GM21529 (cell line): ENCODE results near the gene USH2A.

Source experiments
- ATAC-seq: cut with Tn5 transposase; IDR thresholded peaks from one replicate; pipeline ENCODE4 v1.9.1; 2021; ENCODE audit not compliant: unreplicated experiment

USH2A gene

DNA sequence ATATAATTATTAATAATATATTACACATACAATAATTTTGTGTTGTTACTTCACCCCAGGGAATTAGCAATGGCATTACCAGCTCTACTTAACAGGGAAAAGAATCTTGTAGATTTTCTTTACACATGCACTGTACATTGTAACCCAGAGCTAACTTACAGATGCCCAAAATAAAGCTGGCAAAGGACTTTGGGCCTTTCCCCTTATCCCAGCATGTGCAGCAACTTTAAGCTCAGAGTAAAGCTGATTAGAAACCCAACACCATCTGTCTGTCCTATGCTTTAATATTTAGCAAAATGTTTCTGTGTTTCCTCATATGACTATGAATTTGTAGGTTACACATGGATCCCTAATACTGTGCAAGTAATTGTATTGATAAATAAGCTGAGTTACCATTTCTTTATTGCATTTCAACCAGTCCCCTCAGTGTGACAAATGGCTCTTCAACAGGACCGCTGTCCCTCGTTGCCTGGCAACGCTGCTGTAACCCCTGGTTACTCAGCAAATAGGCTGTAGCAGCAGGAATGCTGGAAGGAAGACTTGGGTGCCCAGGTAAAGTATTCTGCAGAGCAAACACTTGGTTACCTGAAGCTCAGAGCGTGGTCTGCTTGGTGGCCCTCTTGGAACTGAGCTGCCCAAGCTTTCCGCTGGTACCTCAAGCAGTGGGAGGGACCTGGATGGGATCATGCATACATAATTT is at the start of gene USH2A:
TSS of gene USH2A (minus strand) at position 628 of the 700 bp plus-strand sequence. CDS start 1,112 bp downstream, outside the sequence.
- ATAC-seq, result no peak

- ATAC-seq, result no peak
Observed at GRCh38 chr1:216466162-216466801, 43.0 kb upstream of the USH2A start.

DNA sequence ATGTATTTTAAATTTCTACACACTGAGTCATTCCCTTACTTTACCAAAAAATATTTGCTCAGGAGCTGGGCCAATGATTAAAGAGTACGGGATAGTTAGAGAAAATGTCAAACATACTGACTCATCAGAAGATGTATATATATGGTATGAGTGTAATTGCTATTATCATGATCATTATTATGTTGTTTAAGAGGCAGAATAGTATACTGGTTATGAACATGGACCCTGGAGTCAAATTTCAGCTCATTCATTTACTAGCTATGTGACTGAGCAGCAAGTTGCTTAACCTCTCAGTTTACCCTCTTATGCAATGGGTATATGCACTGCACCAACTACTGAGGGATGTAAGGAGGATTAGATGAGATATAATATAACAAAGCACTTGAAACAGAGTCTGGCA is 41.2 kb upstream of the USH2A start:
- no peak for ATAC-seq

DNA sequence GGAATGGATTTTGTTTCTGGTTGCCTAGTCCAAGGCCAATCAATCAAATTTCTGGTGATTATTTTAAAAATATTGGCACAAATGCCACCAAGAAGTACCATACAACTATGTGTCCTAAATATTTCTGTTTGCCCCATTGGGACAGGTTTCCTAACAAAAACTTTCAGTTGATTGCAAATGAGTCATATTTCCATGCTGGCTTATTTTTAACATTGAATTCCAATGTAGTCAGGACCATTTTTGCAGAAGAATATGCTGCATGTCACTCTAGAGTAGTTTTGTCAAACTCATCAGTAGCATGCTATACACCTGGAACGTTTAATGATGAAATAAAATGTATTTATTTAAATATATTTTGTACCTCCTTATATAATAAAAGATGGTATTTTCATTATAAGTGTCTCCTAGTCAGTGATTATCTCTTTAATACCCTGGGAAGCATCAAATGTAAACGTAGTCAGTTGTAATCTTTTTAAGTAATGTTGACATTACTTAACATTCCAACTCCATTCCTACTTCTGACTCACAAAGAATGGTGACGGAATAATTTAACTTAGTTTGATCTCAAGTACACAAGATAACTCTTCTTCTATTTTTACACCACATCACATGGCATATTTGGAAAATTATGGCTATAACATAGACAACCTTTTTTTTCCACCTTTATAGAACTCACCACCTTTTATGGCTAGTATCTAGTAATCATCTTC is 39.0 kb upstream of the USH2A start:
- ATAC-seq, result no peak

- no peak for ATAC-seq
Observed at GRCh38 chr1:216461466-216461865, 38.2 kb upstream of the USH2A start.

DNA sequence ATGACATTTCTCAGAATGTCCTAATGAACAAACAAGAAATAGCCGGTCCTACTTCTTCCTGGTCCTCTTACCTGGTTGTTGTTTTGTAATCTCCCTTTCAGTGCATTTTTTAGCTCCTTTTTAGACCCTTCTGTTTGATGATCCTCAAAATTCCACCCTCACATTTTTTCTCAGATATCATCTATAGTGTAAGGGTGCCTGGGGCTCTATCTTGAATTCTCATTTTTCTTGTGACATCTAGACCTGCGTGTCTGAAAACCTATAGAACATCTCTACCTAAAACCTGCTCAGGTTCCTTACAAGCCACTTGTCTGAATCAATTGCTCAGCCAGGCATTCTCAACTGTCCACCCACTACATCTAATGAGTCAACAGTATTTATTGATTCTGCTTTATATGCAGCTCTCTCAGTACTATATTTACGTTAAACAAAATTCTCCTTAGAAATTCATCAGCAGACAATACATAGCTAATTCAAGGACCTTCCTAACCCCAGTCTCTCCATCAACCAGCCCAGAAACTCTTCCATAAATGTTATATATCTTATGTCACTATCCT is 36.5 kb upstream of the USH2A start:
- ATAC-seq, result no peak

DNA sequence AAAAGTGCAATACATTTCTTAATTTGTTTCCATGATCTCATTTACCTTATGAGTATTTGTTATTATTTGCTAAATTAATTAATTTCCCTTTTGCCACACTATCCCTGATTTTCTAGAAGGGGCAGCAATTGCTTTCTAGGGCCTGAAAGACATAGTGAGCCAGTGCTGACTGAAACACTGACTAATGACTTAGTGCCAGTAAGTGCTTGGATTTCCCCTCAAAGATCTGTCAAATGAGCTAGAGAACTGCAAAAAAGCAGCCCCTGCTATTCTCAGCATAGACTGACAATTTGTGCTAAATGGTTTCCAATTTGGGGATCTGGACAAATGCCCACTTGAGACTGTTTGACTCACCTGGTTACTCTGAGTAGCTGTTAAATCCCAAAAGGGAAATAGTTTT is 35.6 kb upstream of the USH2A start:
- ATAC-seq, result no peak

GRCh38 chr1:216457356-216457755 is 34.1 kb upstream of the USH2A start:
- no peak for ATAC-seq

DNA sequence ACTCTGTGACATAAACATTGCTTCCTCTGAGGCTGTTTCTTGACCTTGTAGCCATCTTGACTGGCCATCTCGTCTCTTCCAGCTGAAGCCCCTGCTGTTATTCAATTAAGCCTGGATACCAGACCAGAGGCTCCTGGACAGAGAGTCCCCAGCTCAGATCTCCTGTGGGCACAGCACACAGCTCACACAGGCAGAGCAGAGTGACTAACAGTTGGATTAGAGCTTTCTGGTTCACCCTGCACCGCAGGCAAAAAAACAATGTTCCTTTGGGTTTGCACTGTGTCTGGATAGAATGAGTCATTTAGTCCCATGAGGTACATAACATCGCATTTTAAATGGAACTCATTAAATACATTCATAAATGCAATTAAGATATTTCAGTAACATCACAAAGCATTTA is 33.4 kb upstream of the USH2A start:
- no peak for ATAC-seq

GRCh38 chr1:216453777-216454176 is 30.5 kb upstream of the USH2A start:
- no peak for ATAC-seq

- ATAC-seq, result no peak
Observed at GRCh38 chr1:216450227-216450626, 27.0 kb upstream of the USH2A start.

GRCh38 chr1:216448011-216448510 is 24.8 kb upstream of the USH2A start:
- no peak for ATAC-seq

GRCh38 chr1:216437603-216438002 is 14.4 kb upstream of the USH2A start:
- no peak for ATAC-seq

DNA sequence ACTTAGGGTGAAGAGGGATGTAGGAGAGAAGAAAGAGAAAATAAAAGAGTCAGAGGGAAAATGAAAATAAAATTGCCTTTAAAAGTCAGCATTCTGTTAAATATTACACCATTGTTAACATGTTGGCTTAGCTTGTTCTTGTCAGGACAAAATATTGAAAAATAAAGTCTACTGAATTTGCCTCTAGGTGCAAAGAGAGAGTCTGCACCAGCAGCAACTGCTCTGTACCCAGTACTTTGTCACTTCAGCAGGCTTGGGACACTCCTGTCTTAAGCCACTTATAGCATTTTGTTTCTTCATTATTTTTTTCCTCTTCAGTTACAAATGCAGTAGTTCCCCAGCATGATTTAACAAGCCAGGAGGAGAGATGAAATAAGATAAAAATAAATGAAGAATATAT is 11.0 kb upstream of the USH2A start:
- ATAC-seq, result no peak

- ATAC-seq, result no peak
Observed at GRCh38 chr1:216433175-216433574, 9.9 kb upstream of the USH2A start.

- no peak for ATAC-seq
Observed at GRCh38 chr1:216430744-216431143, 7.5 kb upstream of the USH2A start.

- no peak for ATAC-seq
Observed at GRCh38 chr1:216425577-216425976, 2.3 kb upstream of the USH2A start.

DNA sequence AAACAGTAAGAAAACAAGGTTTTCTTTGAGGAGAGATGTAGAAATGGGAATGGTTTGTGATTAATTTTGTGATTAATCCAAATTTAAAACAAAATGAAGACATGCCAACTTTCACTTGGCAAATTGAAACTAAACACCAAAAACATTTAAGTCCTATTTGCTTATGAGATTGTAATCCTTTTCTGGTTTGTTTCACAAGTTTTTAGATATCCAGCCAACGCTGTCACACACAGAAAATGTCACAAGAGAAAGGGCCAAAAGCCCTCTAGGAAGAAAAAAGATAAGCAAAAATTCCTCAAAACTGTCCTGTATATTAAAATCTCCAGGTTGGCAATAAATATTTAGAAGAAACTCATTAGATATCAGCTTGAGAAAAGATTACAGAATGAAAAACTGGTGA is 2.5 kb downstream of the USH2A start:
- no peak for ATAC-seq

GRCh38 chr1:216420263-216420662 is 3.0 kb downstream of the USH2A start:
- no peak for ATAC-seq

DNA sequence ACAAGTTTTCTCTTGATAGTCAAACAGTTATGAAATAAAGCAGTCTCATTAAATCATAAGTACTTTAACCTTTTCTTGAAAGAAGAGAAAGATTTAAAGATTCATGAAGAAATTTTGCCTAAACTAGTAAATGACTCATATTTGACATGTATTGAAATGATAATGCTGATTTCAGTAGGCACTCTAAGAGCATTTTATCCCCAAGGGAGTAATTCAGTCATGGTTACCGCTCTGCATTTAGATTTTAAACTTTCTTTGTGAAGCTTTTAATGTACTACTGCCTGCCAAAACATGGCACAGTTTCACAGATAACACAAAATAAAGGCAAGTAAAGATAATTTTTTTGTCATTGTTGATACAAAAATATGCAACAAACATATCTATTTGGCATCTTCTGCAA is 6.8 kb downstream of the USH2A start:
- no peak for ATAC-seq

GRCh38 chr1:216410026-216410425 is 13.2 kb downstream of the USH2A start:
- ATAC-seq, result no peak

- ATAC-seq, result no peak
Observed at GRCh38 chr1:216390956-216391355, 32.3 kb downstream of the USH2A start.
